HepG2 (cell line): ENCODE results near the gene TNNI3. TPM values are rescaled to one million over a fixed set of nuclear protein-coding genes. Genes with fewer than 3 reads are reported as not detected.
A peak's percentile ranks its signal among the peaks of the same experiment; 100 is the strongest.

Experiments
- HOXA7 ChIP-seq: sonication (generic); formaldehyde crosslinking; IDR thresholded peaks from 2 replicates; pipeline ENCODE4 v1.8.1; 2022; ENCODE audit warnings: mild to moderate bottlenecking, missing genetic modification reagents, moderate library complexity
- MXI1 ChIP-seq: IDR thresholded peaks from 3 replicates; pipeline ENCODE4 v1.6.1; 2012; ENCODE audit warnings: low read depth, low read length, inconsistent platforms, borderline replicate concordance
- MZF1 ChIP-seq: sonication (generic); formaldehyde crosslinking; IDR thresholded peaks from 2 replicates; pipeline ENCODE4 v1.8.1; 2023; ENCODE audit warnings: mild to moderate bottlenecking, missing genetic modification reagents, borderline replicate concordance
- NR2F1 ChIP-seq, 2 experiments: fragments of 450-650 bp in 1 of 2; formaldehyde crosslinking in 1 of 2; IDR thresholded peaks; 2 replicates each; pipeline versions ENCODE4 v1.5.0 to v1.6.1; 2016 to 2020; ENCODE audit warnings: mild to moderate bottlenecking in 1 of 2, missing compliant biosample characterization in 1 of 2, missing genetic modification reagents in 1 of 2, moderate library complexity in 1 of 2
- SIN3A ChIP-seq: IDR thresholded peaks from 2 replicates; pipeline ENCODE4 v1.6.1; 2011; ENCODE audit warnings: low read depth, mild to moderate bottlenecking, control low read depth, low read length, borderline replicate concordance
- SP5 ChIP-seq: IDR thresholded peaks from 2 replicates; pipeline ENCODE4 v1.6.1; 2016; ENCODE audit warnings: low read depth, borderline replicate concordance
- TCF7L2 ChIP-seq: IDR thresholded peaks from 2 replicates; pipeline ENCODE4 v1.6.1; 2011; ENCODE audit warnings: mild to moderate bottlenecking, low read depth, low read length, moderate library complexity
- U2AF2 ChIP-seq: fragments of 200-400 bp; formaldehyde crosslinking; IDR thresholded peaks from 2 replicates; pipeline ENCODE4 v1.6.1; 2017; ENCODE audit warnings: low read depth, mild to moderate bottlenecking, low read length
- ZMYM2 ChIP-seq: sonication (generic); formaldehyde crosslinking; IDR thresholded peaks from 2 replicates; pipeline ENCODE4 v1.8.0; 2022; ENCODE audit warnings: mild to moderate bottlenecking, missing genetic modification reagents
- ZNF296 ChIP-seq: sonication (generic); formaldehyde crosslinking; conservative IDR thresholded peaks from 2 replicates; pipeline ENCODE4 v1.5.0; 2020; ENCODE audit warnings: mild to moderate bottlenecking, missing genetic modification reagents
- ZNF543 ChIP-seq: sonication (generic); formaldehyde crosslinking; IDR thresholded peaks from 2 replicates; pipeline ENCODE4 v1.4.0; 2020; ENCODE audit warnings: mild to moderate bottlenecking, missing genetic modification reagents
- ZNF547 ChIP-seq: sonication (generic); formaldehyde crosslinking; IDR thresholded peaks from 2 replicates; pipeline ENCODE4 v1.5.1; 2020; ENCODE audit warnings: mild to moderate bottlenecking, missing genetic modification reagents
- ZNF660 ChIP-seq: sonication (generic); formaldehyde crosslinking; IDR thresholded peaks from 2 replicates; pipeline ENCODE4 v1.5.1; 2020; ENCODE audit warnings: mild to moderate bottlenecking, low read depth, missing genetic modification reagents, borderline replicate concordance
- ZNF678 ChIP-seq: sonication (generic); formaldehyde crosslinking; IDR thresholded peaks from 2 replicates; pipeline ENCODE4 v1.4.0; 2020; ENCODE audit warnings: mild to moderate bottlenecking, missing genetic modification reagents
- polyA plus RNA-seq, 8 experiments: library from polyadenylated mRNA; depleted of rRNA in 3 of 8; stranded (reverse) in 7 of 8; unstranded in 1 of 8; fragments of >200 nt; fragmentation: Illumina TruSeq in 4 of 8; extraction: Trizol in 4 of 8; gene quantifications; 2 replicates each; pipeline versions ENCODE4 v1.2.1 to v1.2.3, GENCODE V29; 2011 to 2016; ENCODE audit warnings: low read depth in 4 of 8, missing spikeins in 1 of 8, mixed read lengths in 1 of 8; ENCODE audit not compliant: insufficient read depth in 1 of 8
- total RNA-seq, 5 experiments: library from RNA; depleted of rRNA; stranded (reverse); fragments of >200 nt; fragmentation: Illumina TruSeq; extraction: Trizol; gene quantifications; 2 replicates each; pipeline ENCODE4 v1.2.3, GENCODE V29; 2016; ENCODE audit warnings: low read depth in 1 of 5
- TF ChIP-seq, protein P1 (sequence below): sonication (generic); formaldehyde crosslinking; IDR thresholded peaks from 2 replicates; pipeline ENCODE4 v1.9.0; 2021; ENCODE audit warnings: missing genetic modification reagents, borderline replicate concordance
- TF ChIP-seq, protein P2 (sequence below): sonication (generic); formaldehyde crosslinking; IDR thresholded peaks from 2 replicates; pipeline ENCODE4 v1.4.0; 2020; ENCODE audit warnings: missing genetic modification reagents
- TF ChIP-seq, protein P3 (sequence below): sonication (generic); formaldehyde crosslinking; IDR thresholded peaks from 2 replicates; pipeline ENCODE4 v1.8.0; 2022; ENCODE audit warnings: mild to moderate bottlenecking, missing genetic modification reagents
- TF ChIP-seq, protein P4 (sequence below): sonication (generic); formaldehyde crosslinking; IDR thresholded peaks from 2 replicates; pipeline ENCODE4 v1.5.0; 2020; ENCODE audit warnings: missing genetic modification reagents

The TNNI3 gene
- total and polyA plus RNA-seq, 2 of the 13 experiments (the other 11 are each of a cell fraction or from before 2014, with no cell fraction given) = 3.5 to 3.7 TPM

DNA sequence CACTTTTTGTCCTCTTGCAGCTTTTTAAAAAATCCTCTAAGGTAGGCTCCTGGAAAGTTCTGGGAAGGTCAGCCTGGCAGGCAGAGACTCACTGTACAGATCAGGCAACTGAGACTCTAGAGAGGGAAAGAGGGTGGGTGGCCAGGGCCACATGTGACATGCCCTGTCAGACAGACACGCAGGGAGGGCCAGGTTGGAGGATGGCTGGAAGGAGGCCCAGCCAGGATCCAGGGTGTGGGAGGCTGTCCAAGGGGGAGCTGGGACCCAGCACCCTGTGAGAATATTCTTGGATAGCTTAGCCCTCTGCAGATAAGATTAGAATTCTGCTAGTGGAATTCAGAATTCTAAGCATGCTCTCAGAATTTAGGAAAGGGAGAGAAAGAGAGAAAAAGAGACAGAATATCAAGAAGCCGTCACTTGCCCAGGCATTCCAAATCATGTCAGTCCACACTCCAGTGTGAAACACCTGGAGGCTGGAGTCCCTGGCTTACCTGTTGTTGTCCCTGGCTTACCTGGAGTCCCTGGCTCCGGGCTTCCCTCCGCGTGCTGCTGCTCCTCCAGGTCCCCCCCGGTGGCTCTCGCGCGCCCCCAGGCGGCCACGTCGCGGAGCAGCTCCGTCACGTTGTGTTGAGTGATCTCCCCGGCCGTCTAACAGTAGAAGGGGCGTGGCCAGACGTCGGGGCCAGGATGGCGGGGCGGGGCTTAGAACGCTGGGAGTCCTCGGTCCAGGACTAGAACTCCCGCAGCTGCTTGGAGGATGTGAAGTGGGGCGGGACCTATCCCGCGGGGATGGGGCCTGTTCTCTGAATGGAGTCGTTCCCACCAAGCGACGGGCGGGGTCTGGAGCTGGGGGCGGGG, 2.8 kb upstream of the TNNI3 start (continued):
- TF ChIP-seq, protein P1, sequence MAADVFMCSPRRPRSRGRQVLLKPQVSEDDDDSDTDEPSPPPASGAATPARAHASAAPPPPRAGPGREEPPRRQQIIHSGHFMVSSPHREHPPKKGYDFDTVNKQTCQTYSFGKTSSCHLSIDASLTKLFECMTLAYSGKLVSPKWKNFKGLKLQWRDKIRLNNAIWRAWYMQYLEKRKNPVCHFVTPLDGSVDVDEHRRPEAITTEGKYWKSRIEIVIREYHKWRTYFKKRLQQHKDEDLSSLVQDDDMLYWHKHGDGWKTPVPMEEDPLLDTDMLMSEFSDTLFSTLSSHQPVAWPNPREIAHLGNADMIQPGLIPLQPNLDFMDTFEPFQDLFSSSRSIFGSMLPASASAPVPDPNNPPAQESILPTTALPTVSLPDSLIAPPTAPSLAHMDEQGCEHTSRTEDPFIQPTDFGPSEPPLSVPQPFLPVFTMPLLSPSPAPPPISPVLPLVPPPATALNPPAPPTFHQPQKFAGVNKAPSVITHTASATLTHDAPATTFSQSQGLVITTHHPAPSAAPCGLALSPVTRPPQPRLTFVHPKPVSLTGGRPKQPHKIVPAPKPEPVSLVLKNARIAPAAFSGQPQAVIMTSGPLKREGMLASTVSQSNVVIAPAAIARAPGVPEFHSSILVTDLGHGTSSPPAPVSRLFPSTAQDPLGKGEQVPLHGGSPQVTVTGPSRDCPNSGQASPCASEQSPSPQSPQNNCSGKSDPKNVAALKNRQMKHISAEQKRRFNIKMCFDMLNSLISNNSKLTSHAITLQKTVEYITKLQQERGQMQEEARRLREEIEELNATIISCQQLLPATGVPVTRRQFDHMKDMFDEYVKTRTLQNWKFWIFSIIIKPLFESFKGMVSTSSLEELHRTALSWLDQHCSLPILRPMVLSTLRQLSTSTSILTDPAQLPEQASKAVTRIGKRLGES = no peak
- no peak for TF ChIP-seq ZNF296
- TF ChIP-seq, protein P2, sequence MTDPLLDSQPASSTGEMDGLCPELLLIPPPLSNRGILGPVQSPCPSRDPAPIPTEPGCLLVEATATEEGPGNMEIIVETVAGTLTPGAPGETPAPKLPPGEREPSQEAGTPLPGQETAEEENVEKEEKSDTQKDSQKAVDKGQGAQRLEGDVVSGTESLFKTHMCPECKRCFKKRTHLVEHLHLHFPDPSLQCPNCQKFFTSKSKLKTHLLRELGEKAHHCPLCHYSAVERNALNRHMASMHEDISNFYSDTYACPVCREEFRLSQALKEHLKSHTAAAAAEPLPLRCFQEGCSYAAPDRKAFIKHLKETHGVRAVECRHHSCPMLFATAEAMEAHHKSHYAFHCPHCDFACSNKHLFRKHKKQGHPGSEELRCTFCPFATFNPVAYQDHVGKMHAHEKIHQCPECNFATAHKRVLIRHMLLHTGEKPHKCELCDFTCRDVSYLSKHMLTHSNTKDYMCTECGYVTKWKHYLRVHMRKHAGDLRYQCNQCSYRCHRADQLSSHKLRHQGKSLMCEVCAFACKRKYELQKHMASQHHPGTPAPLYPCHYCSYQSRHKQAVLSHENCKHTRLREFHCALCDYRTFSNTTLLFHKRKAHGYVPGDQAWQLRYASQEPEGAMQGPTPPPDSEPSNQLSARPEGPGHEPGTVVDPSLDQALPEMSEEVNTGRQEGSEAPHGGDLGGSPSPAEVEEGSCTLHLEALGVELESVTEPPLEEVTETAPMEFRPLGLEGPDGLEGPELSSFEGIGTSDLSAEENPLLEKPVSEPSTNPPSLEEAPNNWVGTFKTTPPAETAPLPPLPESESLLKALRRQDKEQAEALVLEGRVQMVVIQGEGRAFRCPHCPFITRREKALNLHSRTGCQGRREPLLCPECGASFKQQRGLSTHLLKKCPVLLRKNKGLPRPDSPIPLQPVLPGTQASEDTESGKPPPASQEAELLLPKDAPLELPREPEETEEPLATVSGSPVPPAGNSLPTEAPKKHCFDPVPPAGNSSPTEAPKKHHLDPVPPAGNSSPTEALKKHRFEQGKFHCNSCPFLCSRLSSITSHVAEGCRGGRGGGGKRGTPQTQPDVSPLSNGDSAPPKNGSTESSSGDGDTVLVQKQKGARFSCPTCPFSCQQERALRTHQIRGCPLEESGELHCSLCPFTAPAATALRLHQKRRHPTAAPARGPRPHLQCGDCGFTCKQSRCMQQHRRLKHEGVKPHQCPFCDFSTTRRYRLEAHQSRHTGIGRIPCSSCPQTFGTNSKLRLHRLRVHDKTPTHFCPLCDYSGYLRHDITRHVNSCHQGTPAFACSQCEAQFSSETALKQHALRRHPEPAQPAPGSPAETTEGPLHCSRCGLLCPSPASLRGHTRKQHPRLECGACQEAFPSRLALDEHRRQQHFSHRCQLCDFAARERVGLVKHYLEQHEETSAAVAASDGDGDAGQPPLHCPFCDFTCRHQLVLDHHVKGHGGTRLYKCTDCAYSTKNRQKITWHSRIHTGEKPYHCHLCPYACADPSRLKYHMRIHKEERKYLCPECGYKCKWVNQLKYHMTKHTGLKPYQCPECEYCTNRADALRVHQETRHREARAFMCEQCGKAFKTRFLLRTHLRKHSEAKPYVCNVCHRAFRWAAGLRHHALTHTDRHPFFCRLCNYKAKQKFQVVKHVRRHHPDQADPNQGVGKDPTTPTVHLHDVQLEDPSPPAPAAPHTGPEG (CRISPR knock-in tag) = no peak
- no peak for TF ChIP-seq ZNF660 (CRISPR knock-in tag)
- TF ChIP-seq ZNF678 (CRISPR knock-in tag) = no peak
- no peak for TF ChIP-seq ZNF543
- TF ChIP-seq, protein P3, sequence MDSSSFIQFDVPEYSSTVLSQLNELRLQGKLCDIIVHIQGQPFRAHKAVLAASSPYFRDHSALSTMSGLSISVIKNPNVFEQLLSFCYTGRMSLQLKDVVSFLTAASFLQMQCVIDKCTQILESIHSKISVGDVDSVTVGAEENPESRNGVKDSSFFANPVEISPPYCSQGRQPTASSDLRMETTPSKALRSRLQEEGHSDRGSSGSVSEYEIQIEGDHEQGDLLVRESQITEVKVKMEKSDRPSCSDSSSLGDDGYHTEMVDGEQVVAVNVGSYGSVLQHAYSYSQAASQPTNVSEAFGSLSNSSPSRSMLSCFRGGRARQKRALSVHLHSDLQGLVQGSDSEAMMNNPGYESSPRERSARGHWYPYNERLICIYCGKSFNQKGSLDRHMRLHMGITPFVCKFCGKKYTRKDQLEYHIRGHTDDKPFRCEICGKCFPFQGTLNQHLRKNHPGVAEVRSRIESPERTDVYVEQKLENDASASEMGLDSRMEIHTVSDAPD (CRISPR knock-in tag) = no peak
- no peak for TF ChIP-seq MZF1
- peak; percentile 46; the same call in 1 of the 3 replicates for TF ChIP-seq MXI1
- TF ChIP-seq ZNF547 (CRISPR knock-in tag) = no peak
- TF ChIP-seq NR2F1 (CRISPR knock-in tag; IDR thresholded peaks at IDR 0.05) = no peak
- TF ChIP-seq HOXA7 (CRISPR knock-in tag) = no peak
- TF ChIP-seq U2AF2 = no peak
- TF ChIP-seq, protein P4, sequence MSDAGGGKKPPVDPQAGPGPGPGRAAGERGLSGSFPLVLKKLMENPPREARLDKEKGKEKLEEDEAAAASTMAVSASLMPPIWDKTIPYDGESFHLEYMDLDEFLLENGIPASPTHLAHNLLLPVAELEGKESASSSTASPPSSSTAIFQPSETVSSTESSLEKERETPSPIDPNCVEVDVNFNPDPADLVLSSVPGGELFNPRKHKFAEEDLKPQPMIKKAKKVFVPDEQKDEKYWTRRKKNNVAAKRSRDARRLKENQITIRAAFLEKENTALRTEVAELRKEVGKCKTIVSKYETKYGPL (CRISPR knock-in tag) = no peak
- peak; percentile 77; the same call in 1 of the 2 replicates for TF ChIP-seq ZMYM2 (CRISPR knock-in tag)
- TF ChIP-seq SP5 (CRISPR knock-in tag) = peak; percentile 42; the same call in 1 of the 2 replicates
- no peak for TF ChIP-seq SIN3A
- no peak for TF ChIP-seq TCF7L2
